HG03064 (cell line): ENCODE results near the gene FAM227B.
"Not testable (repeated sequence)": the region's sequence is repeated elsewhere in the genome, so short reads cannot be mapped to it uniquely, and the experiment has no call there.

Experiments
- ATAC-seq: cut with Tn5 transposase; IDR thresholded peaks from one replicate; pipeline ENCODE4 v1.9.1; 2021; ENCODE audit warnings: low read depth; ENCODE audit not compliant: unreplicated experiment

Gene FAM227B

GRCh38 chr15:49612240-49612639 is 8.4 kb downstream of the FAM227B start:
- ATAC-seq = not testable (repeated sequence)

GRCh38 chr15:49610157-49610918 is 10.3 kb downstream of the FAM227B start:
- no peak for ATAC-seq

GRCh38 chr15:49606594-49606993 is 14.0 kb downstream of the FAM227B start:
- no peak for ATAC-seq

- no peak for ATAC-seq
Measured at GRCh38 chr15:49605588-49605987, 15.0 kb downstream of the FAM227B start.

- ATAC-seq = no peak
Measured at GRCh38 chr15:49604625-49605409, 15.8 kb downstream of the FAM227B start.

GRCh38 chr15:49592829-49593316 is 27.7 kb downstream of the FAM227B start:
- ATAC-seq = not testable (repeated sequence)

GRCh38 chr15:49589030-49589429 is 31.6 kb downstream of the FAM227B start:
- no peak for ATAC-seq

- ATAC-seq = no peak
Measured at GRCh38 chr15:49573421-49573820, 47.2 kb downstream of the FAM227B start.

- ATAC-seq = no peak
Measured at GRCh38 chr15:49570672-49571071, 49.9 kb downstream of the FAM227B start.

GRCh38 chr15:49570174-49570573 is 50.4 kb downstream of the FAM227B start:
- ATAC-seq = no peak

- no peak for ATAC-seq
Measured at GRCh38 chr15:49560045-49560444, 60.6 kb downstream of the FAM227B start.

GRCh38 chr15:49558929-49559328 is 61.7 kb downstream of the FAM227B start:
- ATAC-seq = no peak

- ATAC-seq = no peak
Measured at GRCh38 chr15:49556437-49556836, 64.2 kb downstream of the FAM227B start.

GRCh38 chr15:49550342-49550741 is 70.3 kb downstream of the FAM227B start:
- ATAC-seq = not testable (repeated sequence)

- ATAC-seq = no peak
Measured at GRCh38 chr15:49538520-49538919, 82.1 kb downstream of the FAM227B start.

GRCh38 chr15:49530092-49530491 is 90.5 kb downstream of the FAM227B start:
- no peak for ATAC-seq

GRCh38 chr15:49528289-49528688 is 92.3 kb downstream of the FAM227B start:
- no peak for ATAC-seq

GRCh38 chr15:49521802-49522201 is 98.8 kb downstream of the FAM227B start:
- no peak for ATAC-seq

- ATAC-seq = not testable (repeated sequence)
Measured at GRCh38 chr15:49512739-49513138, 107.9 kb downstream of the FAM227B start.

GRCh38 chr15:49507261-49507660 is 113.4 kb downstream of the FAM227B start:
- ATAC-seq = no peak

GRCh38 chr15:49506341-49506740 is 114.3 kb downstream of the FAM227B start:
- no peak for ATAC-seq

- no peak for ATAC-seq
Measured at GRCh38 chr15:49501586-49501985, 119.0 kb downstream of the FAM227B start.
